ENCODE data around the gene GABBR2.

Gene GABBR2

GRCh38 chr9:98415782-98416181 lies 293.0 kb downstream of the GABBR2 start:
- TF ChIP-seq CTCF (IDR thresholded peaks at IDR 0.05; ENCODE audit: low read length): no peak
- TF ChIP-seq EZH2 (optimal IDR thresholded peaks at IDR 0.05; ENCODE audit: low read depth, low read length): no peak
- no peak for TF ChIP-seq EZH2phosphoT487 (IDR thresholded peaks at IDR 0.05; ENCODE audit: low read length)
- Histone ChIP-seq H3K27ac (ENCODE audit: low read length) (no peak overlapping the region), H3F3A (ENCODE audit: insufficient read depth, low read length) (no peaks in the 10 kb centered on the region), H3K79me2 (ENCODE audit: low read length) (no peaks in the 10 kb centered on the region), H3K9me3 (replicated peaks; ENCODE audit: insufficient read depth, low read length) (no peaks in the 10 kb centered on the region), H3K9me2 (replicated peaks; ENCODE audit: insufficient read depth, low read length) (no peaks in the 10 kb centered on the region), H3K4me2 (ENCODE audit: low read depth, low read length) (no peak overlapping the region), H3K9ac (ENCODE audit: low read length) (no peak overlapping the region), H4K20me1 (ENCODE audit: insufficient read depth, low read length) (no peaks in the 10 kb centered on the region), H2AFZ (ENCODE audit: low read length) (no peak overlapping the region), H3K4me3 (ENCODE audit: low read length) (no peak overlapping the region), H3K27me3 (replicated peaks; ENCODE audit: insufficient read depth, low read length) (no peaks in the 10 kb centered on the region), H3K36me3 (replicated peaks; ENCODE audit: insufficient read depth, low read length) (no peaks in the 10 kb centered on the region), H3K4me1 (ENCODE audit: low read length) (no peaks in the 10 kb centered on the region)
- no peak for DNase-seq

- H3K9ac ChIP-seq (ENCODE audit: low read length): no peak overlapping the region
- H3K79me2 ChIP-seq (ENCODE audit: low read length): no peaks in the 10 kb centered on the region
- no peak for TF ChIP-seq CTCF (IDR thresholded peaks at IDR 0.05; ENCODE audit: low read length)
- TF ChIP-seq EZH2phosphoT487 (IDR thresholded peaks at IDR 0.05; ENCODE audit: low read length): no peak
- TF ChIP-seq EZH2 (optimal IDR thresholded peaks at IDR 0.05; ENCODE audit: low read depth, low read length): no peak
- H3K36me3 ChIP-seq (replicated peaks; ENCODE audit: insufficient read depth, low read length): no peaks in the 10 kb centered on the region
- no peaks in the 10 kb centered on the region for H3K9me3 ChIP-seq (replicated peaks; ENCODE audit: insufficient read depth, low read length)
- H3K9me2 ChIP-seq (replicated peaks; ENCODE audit: insufficient read depth, low read length): no peaks in the 10 kb centered on the region
- no peaks in the 10 kb centered on the region for H4K20me1 ChIP-seq (ENCODE audit: insufficient read depth, low read length)
- no peak overlapping the region for H3K4me2 ChIP-seq (ENCODE audit: low read depth, low read length)
- no peak overlapping the region for H3K27ac ChIP-seq (ENCODE audit: low read length)
- no peaks in the 10 kb centered on the region for H3K4me1 ChIP-seq (ENCODE audit: low read length)
- DNase-seq: no peak
- no peak overlapping the region for H2AFZ ChIP-seq (ENCODE audit: low read length)
- H3F3A ChIP-seq (ENCODE audit: insufficient read depth, low read length): no peaks in the 10 kb centered on the region
- H3K27me3 ChIP-seq (replicated peaks; ENCODE audit: insufficient read depth, low read length): no peaks in the 10 kb centered on the region
- H3K4me3 ChIP-seq (ENCODE audit: low read length): no peak overlapping the region
These were observed 295.7 kb downstream of the GABBR2 start for GRCh38 chr9:98413084-98413483.

GRCh38 chr9:98412101-98412842 lies 296.5 kb downstream of the GABBR2 start:
- DNase-seq: no peak
- Histone ChIP-seq H3K9ac (ENCODE audit: low read length) (no peak overlapping the region), H3K4me1 (ENCODE audit: low read length) (no peaks in the 10 kb centered on the region), H3K27ac (ENCODE audit: low read length) (no peak overlapping the region), H3K4me3 (ENCODE audit: low read length) (no peak overlapping the region), H3K4me2 (ENCODE audit: low read depth, low read length) (no peak overlapping the region), H4K20me1 (ENCODE audit: insufficient read depth, low read length) (no peaks in the 10 kb centered on the region), H3K36me3 (replicated peaks; ENCODE audit: insufficient read depth, low read length) (no peaks in the 10 kb centered on the region), H3K9me3 (replicated peaks; ENCODE audit: insufficient read depth, low read length) (no peaks in the 10 kb centered on the region), H2AFZ (ENCODE audit: low read length) (no peak overlapping the region), H3K9me2 (replicated peaks; ENCODE audit: insufficient read depth, low read length) (no peaks in the 10 kb centered on the region), H3K27me3 (replicated peaks; ENCODE audit: insufficient read depth, low read length) (no peaks in the 10 kb centered on the region), H3F3A (ENCODE audit: insufficient read depth, low read length) (no peaks in the 10 kb centered on the region), H3K79me2 (ENCODE audit: low read length) (no peaks in the 10 kb centered on the region)
- TF ChIP-seq CTCF (IDR thresholded peaks at IDR 0.05; ENCODE audit: low read length) (no peak), EZH2 (optimal IDR thresholded peaks at IDR 0.05; ENCODE audit: low read depth, low read length) (no peak), EZH2phosphoT487 (IDR thresholded peaks at IDR 0.05; ENCODE audit: low read length) (no peak)

Data from MM.1S (cell line).